Stimulated activated CD8-positive, alpha-beta memory T cell treated with anti-CD3 and anti-CD28 coated beads, Interleukin-15, amount 100 ng/mL, for 24 hours (primary cell): ENCODE measurements around the gene ALDH1L2.
"Not testable (repeated sequence)": the region's sequence is repeated elsewhere in the genome, so short reads cannot be mapped to it uniquely, and the experiment has no call there.

ENCODE experiments used
- DNase-seq: peaks from one replicate; pipeline ENCODE4 v3.0.0-alpha.2; 2020; ENCODE audit warnings: low read depth

The ALDH1L2 gene

GRCh38 chr12:104977688-104978087 is 106.6 kb downstream of the ALDH1L2 start:
- not testable (repeated sequence) for DNase-seq

DNA sequence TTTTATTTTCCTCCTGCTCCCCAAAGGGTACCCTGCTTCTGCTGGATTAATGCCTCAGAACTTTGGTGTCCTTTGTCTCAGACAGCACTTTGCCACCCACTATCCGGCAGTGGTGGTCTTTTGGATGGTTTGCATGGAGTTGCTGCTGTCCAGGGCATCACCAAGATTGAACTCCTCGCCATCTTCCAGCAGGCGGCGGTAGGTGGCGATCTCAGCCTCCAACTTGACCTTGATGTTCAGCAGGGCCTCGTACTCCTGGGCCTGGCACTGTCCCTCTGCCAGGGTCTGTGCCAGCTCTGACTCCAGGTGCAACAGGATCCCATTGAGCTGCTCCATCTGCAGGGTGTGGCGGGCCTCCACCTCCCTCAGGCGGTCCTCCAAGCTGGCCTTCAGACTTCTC is 107.6 kb downstream of the ALDH1L2 start:
- no peak for DNase-seq

DNA sequence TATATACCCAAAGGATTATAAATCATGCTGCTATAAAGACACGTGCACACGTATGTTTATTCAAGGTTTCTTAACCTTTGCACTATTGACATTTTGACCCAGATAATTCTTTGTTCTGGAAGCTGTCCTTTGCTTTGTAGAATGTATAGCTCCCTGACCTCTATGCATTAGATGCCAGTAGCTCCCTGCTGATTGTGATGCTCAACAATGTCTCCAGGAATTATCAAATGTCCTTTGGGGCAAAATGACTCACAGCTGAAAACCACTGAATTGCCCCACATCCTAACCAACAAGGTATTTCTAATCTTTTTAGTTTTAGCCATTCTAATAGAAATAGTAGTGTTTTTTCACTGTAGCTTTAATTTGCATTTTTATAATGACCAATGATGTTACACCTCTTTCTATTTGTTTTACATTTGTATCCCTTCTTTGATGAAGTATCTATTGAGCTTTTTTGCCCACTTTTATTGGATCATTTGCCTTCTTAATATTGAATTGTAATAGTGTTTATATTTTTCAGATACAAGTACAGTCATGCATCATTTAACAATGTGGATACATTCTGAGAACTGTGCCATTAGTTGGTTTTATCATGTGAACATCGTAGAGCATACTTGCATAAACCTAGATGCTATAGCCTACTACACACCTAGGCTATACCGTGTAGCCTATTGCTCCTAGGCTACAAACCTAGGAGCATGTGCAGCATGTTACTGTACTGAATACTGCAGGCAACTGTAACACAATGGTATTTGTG is 108.5 kb downstream of the ALDH1L2 start:
- DNase-seq, result no peak

GRCh38 chr12:104974626-104975290 is 109.5 kb downstream of the ALDH1L2 start:
- no peak for DNase-seq

GRCh38 chr12:104973250-104973649 is 111.0 kb downstream of the ALDH1L2 start:
- no peak for DNase-seq

DNA sequence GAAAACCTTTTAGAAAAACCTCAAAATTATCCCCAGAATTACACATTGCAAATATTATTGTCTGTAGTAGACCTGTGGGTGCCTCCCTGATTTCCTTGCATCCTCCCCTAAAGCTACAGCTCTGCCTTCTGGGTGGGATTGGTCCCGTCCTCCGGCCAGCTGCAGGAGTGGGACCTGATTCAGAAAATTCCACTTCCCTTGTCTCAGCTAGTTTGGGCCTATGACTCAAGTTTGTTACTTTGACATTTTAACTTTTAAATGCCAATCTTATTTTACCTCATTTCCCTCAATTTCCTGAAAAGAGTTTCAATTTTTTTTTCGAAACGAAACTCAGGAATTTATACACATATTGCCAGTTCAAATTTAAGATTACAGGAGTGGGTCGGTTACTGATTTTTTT is 113.0 kb downstream of the ALDH1L2 start:
- no peak for DNase-seq
